HCEC 1CT (cell line): ENCODE results near the gene RGS19.
A peak's percentile ranks its signal among the peaks of the same experiment; 100 is the strongest.

ENCODE experiments used
- DNase-seq: peaks from one replicate; pipeline ENCODE4 v3.0.0-alpha.2; 2017

The RGS19 gene

GRCh38 chr20:64076061-64076997, 3.0 kb downstream of the RGS19 start:
- no peak for DNase-seq

- no peak for DNase-seq
Observed at GRCh38 chr20:64075556-64075955, 3.8 kb downstream of the RGS19 start.

GRCh38 chr20:64074963-64075362, 4.4 kb downstream of the RGS19 start:
- no peak for DNase-seq

GRCh38 chr20:64074184-64074789, 5.0 kb downstream of the RGS19 start:
- DNase-seq, result no peak

GRCh38 chr20:64073476-64074183, 5.7 kb downstream of the RGS19 start:
- no peak for DNase-seq

GRCh38 chr20:64072498-64073063, 6.7 kb downstream of the RGS19 start:
- no peak for DNase-seq

GRCh38 chr20:64071341-64072332, 7.7 kb downstream of the RGS19 start:
- DNase-seq, result no peak

GRCh38 chr20:64070244-64070993, 8.9 kb downstream of the RGS19 start:
- DNase-seq, result no peak

GRCh38 chr20:64069614-64070243, 9.6 kb downstream of the RGS19 start:
- no peak for DNase-seq

- DNase-seq, result no peak
Observed at GRCh38 chr20:64069209-64069613, 10.1 kb downstream of the RGS19 start.

GRCh38 chr20:64068386-64069208, 10.7 kb downstream of the RGS19 start:
- no peak for DNase-seq

- no peak for DNase-seq
Observed at GRCh38 chr20:64067733-64068307, 11.5 kb downstream of the RGS19 start.

GRCh38 chr20:64067005-64067632, 12.2 kb downstream of the RGS19 start:
- no peak for DNase-seq

GRCh38 chr20:64065974-64066343, 13.4 kb downstream of the RGS19 start:
- DNase-seq, result peak; percentile 77

GRCh38 chr20:64065062-64065973, 14.0 kb downstream of the RGS19 start:
- DNase-seq, result no peak

GRCh38 chr20:64064145-64064698, 15.1 kb downstream of the RGS19 start:
- DNase-seq, result peak; percentile 68

GRCh38 chr20:64063389-64064144, 15.8 kb downstream of the RGS19 start:
- DNase-seq, result no peak
